Suppressor macrophage (primary cell): ENCODE data around the gene INTS4.
"Not testable (repeated sequence)": the region's sequence is repeated elsewhere in the genome, so short reads cannot be mapped to it uniquely, and the experiment has no call there.

Experiments used
- DNase-seq, 4 experiments: peaks; one replicate each; pipeline ENCODE4 v3.0.0-alpha.2; 2020 to 2022
- total RNA-seq, 17 experiments: gene quantifications; one replicate each; lab custom pipeline; 2026; ENCODE audit warnings: mixed read lengths in 6 of 17, inconsistent platforms in 3 of 17; lab: John Stamatoyannopoulos, UW

INTS4 gene, protein sequence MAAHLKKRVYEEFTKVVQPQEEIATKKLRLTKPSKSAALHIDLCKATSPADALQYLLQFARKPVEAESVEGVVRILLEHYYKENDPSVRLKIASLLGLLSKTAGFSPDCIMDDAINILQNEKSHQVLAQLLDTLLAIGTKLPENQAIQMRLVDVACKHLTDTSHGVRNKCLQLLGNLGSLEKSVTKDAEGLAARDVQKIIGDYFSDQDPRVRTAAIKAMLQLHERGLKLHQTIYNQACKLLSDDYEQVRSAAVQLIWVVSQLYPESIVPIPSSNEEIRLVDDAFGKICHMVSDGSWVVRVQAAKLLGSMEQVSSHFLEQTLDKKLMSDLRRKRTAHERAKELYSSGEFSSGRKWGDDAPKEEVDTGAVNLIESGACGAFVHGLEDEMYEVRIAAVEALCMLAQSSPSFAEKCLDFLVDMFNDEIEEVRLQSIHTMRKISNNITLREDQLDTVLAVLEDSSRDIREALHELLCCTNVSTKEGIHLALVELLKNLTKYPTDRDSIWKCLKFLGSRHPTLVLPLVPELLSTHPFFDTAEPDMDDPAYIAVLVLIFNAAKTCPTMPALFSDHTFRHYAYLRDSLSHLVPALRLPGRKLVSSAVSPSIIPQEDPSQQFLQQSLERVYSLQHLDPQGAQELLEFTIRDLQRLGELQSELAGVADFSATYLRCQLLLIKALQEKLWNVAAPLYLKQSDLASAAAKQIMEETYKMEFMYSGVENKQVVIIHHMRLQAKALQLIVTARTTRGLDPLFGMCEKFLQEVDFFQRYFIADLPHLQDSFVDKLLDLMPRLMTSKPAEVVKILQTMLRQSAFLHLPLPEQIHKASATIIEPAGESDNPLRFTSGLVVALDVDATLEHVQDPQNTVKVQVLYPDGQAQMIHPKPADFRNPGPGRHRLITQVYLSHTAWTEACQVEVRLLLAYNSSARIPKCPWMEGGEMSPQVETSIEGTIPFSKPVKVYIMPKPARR
- total RNA-seq: 13.7 to 42.6 (median 30.3) reads per million in 17 experiments

- DNase-seq: peak; percentile 98 to 99 (median 99)
Observed at GRCh38 chr11:77994434-77995362, at the start of gene INTS4. Gene INTS4 (minus strand): TSS chr11:77994668. CDS start chr11:77994643, 25 bp downstream.

GRCh38 chr11:78041843-78042440 is 47.5 kb upstream of the INTS4 start:
- no peak for DNase-seq

DNA sequence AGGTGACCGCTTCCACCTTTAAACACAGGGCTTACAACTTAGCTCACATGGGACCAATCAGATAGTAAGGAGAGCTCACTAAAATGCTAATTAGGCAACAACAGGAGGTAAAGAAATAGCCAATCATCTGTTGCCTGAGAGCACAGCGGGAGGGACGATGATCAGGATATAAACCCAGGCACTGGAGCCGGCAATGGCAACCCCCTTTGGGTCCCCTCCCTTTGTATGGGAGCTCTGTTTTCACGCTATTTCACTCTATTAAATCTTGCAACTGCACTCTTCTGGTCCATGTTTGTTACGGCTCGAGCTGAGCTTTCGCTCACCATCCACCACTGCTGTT is 46.9 kb upstream of the INTS4 start:
- DNase-seq: not testable (repeated sequence)

- DNase-seq: no peak
Observed at GRCh38 chr11:78040691-78041379, 46.4 kb upstream of the INTS4 start.

GRCh38 chr11:78039919-78040671 is 45.6 kb upstream of the INTS4 start:
- DNase-seq: peak; percentile 62 to 82 (median 74)

DNA sequence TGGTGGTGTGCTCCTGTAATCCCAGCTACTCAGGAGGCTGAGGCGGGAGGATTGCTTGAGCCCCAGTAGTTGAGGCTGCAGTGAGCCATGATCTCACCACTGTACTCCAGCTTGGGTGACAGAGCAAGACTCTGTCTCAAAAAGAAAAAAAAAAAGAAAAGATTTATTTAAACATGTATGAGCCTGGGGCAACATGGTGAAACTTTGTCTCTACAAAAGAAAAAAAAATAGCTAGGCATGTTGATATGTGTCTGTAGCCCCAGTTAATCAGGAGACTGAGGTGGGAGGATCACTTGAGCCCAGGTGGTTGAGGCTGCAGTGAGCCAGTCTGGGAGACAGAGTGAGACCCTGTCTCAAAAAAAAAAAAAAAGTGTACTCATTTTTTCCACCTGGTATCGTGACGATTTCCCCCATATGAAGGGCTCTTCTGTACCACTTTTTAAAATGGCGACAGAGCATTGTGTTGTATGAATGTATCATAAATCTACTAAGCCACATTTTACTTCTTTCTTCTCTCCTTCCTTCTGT is 45.0 kb upstream of the INTS4 start:
- no peak for DNase-seq

DNA sequence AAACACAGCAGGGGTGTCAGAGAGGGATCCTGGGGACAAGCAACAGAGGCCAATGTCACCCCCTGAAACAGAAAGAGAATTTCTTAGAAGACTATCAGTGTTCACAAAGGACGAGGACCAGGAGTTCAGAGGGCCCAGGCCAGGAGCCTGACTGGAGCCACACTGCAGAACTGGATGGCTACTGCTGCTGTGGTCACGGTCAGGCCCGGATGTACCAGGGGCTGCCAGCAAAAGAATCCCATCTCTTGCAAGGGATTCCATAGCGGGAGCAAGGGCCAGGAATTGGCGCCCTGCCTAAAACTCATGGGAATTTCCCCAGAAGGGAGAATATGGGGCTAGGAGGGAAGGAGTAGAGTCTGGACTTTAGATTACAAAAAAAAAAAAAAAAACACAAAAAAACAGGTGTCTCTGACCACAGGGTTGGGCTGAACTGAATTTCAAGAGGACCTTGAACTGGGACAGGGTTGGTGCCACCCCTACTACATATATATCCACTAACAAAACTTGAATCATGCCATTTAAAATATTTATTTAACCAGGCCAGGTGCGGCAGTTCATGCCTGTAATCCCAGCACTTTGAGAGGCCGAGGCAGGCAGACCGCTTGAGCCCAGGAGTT is 44.3 kb upstream of the INTS4 start:
- DNase-seq: no peak

GRCh38 chr11:78037825-78038620 is 43.6 kb upstream of the INTS4 start:
- no peak for DNase-seq

DNA sequence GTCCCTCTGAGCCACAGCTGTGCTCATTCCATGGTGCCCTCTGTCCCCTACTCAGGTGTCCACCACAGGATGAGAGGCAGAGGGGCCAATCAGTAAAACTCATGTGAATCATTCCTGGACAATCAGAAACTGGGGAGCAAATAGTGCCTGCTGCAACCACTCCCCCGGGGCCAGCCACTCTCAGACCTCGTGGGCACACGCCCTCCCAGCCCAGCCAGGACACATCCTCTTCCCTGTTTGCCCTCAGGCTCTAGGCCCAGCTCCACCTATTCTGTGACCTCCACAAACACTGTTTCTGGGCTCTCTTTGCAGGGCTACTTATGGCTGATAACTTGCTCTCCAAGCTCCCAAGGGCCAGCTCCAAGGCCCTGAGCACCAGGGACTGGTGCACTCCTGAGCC is 42.6 kb upstream of the INTS4 start:
- DNase-seq: peak in 1 of 4 experiments; percentile 41

DNA sequence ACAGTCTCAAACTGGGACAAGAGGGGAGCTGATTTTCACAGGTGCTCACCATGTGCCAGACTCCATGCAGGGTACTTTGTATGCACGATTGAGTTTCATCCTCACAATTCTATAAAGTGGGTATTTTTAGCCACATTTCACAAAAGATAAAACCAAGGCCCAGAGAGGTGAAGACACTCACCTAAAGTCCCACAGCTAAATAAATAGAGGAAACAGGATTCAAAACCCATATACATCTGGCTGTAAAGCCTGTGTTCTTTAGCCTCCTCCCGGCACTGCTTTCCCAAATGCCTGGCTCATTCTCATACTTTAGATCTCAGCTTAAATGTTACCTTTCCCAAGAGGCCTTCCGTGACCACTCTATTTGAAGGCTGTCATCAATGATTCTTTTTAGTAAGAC is 41.8 kb upstream of the INTS4 start:
- DNase-seq: no peak

DNA sequence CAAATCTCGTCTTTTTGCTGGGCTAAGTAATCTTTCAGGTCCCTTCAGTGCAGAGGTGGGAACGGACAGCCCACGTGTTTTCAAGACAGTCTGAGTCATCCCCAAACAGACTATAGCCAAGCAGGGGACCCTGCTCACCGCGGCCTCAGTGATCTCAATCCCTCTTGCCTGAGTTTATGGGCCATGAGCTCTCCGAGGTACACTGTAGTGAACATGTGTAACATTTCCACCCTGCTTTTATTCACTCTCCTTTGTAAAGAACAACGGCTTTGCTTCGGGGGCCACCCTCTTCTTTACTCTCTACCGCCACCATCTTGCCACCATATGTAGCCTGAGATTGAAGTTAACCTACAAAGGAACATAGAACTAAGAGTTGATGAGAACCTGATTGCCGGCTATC is 40.2 kb upstream of the INTS4 start:
- no peak for DNase-seq

DNA sequence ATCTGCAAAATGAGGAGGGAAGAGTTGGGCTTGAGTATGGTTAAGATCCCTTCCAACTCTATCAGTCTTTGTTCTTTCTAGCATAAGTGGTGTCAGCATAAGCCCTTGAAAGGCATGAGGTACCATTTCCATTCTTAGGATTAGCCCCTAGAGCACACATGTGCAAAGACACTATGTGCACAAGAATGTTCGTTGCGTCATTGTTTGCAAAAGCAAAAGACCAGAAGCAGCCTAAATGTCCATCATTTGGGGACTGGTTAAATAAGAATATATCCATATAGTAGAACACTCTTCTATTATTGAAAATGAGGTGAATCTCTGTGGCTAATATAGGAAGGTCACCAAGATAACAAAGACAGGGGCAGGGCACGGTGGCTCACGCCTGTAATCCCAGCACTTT is 38.6 kb upstream of the INTS4 start:
- no peak for DNase-seq

- no peak for DNase-seq
Observed at GRCh38 chr11:78032090-78032489, 37.6 kb upstream of the INTS4 start.

GRCh38 chr11:78031629-78032028 is 37.2 kb upstream of the INTS4 start:
- no peak for DNase-seq

GRCh38 chr11:78030429-78031325 is 36.2 kb upstream of the INTS4 start:
- no peak for DNase-seq

DNA sequence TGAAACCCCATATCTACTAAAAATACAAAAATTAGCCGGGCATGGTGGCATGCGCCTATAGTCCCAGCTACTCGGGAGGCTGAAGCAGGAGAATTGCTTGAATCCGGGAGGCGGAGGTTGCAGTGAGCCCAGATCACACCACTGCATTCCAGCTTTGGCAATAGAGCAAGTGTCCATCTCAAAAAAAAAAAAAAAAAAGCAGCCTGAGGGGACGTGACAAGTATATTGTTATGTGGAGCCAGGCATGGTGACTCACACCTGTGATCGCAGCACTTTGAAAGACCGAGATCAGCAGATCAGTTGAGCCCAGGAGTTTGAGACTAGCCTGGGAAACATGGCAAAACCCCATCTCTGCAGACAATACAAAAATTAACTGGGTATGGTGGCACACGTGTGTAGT is 34.0 kb upstream of the INTS4 start:
- not testable (repeated sequence) for DNase-seq

DNA sequence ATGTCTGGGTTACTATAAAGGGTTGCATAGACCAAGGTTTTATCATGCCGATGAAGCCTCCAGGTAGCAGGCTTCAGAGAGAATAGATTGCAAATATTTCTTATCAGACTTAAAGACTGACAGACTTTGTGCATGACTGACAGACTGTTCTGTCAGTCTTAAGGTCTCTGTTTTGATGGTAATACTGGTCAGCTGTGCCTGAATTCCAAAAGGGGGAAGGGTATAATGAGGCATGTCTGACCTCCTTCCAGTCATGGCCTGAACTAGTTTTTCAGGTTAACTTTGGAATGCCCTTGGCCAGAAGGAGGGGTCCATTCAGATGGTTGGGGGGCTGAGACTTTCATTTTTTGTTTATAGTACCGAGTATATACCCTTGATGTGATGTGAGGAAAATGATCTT is 33.3 kb upstream of the INTS4 start:
- DNase-seq: no peak

GRCh38 chr11:78025378-78025777 is 30.9 kb upstream of the INTS4 start:
- DNase-seq: no peak
